ENCODE data around the gene C1orf52. TPM values are rescaled to one million over a fixed set of nuclear protein-coding genes. Genes with fewer than 3 reads are reported as not detected.
A peak's percentile ranks its signal among the peaks of the same experiment; 100 is the strongest.

C1orf52 gene
- total and polyA plus RNA-seq, 9 of the 15 experiments (the other 6 are each of a cell fraction or from before 2014, with no cell fraction given), result 17.0 to 38.5 (median 33.0) TPM

DNA sequence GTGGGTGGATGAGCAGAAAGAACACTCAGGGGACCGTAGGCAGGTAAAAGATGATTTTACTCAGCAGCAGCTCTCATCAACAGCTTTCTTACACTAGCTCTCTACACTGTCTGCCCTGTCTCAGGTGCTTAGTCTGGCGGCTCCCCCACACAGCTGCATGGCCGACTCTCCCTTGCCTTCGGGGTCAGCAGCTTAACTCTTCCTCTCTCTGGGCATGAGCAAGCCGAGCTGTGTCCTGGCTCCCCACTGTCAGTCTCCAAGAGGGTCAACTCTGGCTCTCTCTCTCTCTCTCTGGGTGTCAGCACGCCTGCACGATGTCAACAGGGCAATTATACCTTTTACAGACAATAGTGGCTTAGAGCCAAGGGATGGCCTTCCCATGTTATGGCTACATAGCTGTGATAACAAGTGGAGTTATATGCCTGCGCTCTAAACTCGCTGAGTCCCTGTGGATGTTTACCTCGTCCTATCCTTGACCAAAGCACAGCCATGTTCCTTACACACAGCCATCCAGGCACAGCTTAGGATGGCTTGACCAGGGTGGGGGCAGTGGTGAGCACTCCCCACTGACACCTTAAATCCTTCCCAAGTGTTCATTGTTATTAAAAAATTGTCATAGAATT lies 20.1 kb upstream of the C1orf52 start (continued):
- no peak for TF ChIP-seq IRF1 (CRISPR knock-in tag; IDR thresholded peaks at IDR 0.05; ENCODE audit: borderline replicate concordance)
- TF ChIP-seq CCNT2 (IDR thresholded peaks at IDR 0.05; ENCODE audit: borderline replicate concordance, extremely low read depth, insufficient read length, low read depth, low read length), result no peak
- no peak for TF ChIP-seq HNRNPH1 (optimal IDR thresholded peaks at IDR 0.05; ENCODE audit: low read depth, low read length)
- TF ChIP-seq MXI1 (IDR thresholded peaks at IDR 0.05; ENCODE audit: low read depth, low read length), result no peak
- no peak for TF ChIP-seq ZNF75A (CRISPR knock-in tag; IDR thresholded peaks at IDR 0.05)
- TF ChIP-seq ZNF79 (CRISPR knock-in tag; IDR thresholded peaks at IDR 0.05; ENCODE audit: low read depth), result peak; percentile 82
- no peak for TF ChIP-seq ZNF146 (CRISPR knock-in tag; IDR thresholded peaks at IDR 0.05; ENCODE audit: unreplicated experiment)
- no peak for TF ChIP-seq GATAD2A (IDR thresholded peaks at IDR 0.05)
- no peak for TF ChIP-seq HNRNPUL1 (IDR thresholded peaks at IDR 0.05; ENCODE audit: low read length)
- peak; percentile 84 for TF ChIP-seq DDX20 (tag; IDR thresholded peaks at IDR 0.05; ENCODE audit: low read depth)
- no peak for TF ChIP-seq ZNF655 (CRISPR knock-in tag; IDR thresholded peaks at IDR 0.05)
- TF ChIP-seq HMG20A (CRISPR knock-in tag; conservative IDR thresholded peaks at IDR 0.05), result no peak
- peak in 1 of 2 experiments; percentile 39; a peak in 1 of 4 replicates for TF ChIP-seq MAZ (CRISPR knock-in tag; conservative IDR thresholded peaks at IDR 0.05 in 1 of 2, IDR thresholded peaks at IDR 0.05 in 1 of 2)
- TF ChIP-seq ZNF311 (CRISPR knock-in tag; IDR thresholded peaks at IDR 0.05), result peak; percentile 90
- TF ChIP-seq STAT5B (CRISPR knock-in tag; IDR thresholded peaks at IDR 0.05), result no peak; the same call in 1 of the 2 replicates
- TF ChIP-seq, protein P1, sequence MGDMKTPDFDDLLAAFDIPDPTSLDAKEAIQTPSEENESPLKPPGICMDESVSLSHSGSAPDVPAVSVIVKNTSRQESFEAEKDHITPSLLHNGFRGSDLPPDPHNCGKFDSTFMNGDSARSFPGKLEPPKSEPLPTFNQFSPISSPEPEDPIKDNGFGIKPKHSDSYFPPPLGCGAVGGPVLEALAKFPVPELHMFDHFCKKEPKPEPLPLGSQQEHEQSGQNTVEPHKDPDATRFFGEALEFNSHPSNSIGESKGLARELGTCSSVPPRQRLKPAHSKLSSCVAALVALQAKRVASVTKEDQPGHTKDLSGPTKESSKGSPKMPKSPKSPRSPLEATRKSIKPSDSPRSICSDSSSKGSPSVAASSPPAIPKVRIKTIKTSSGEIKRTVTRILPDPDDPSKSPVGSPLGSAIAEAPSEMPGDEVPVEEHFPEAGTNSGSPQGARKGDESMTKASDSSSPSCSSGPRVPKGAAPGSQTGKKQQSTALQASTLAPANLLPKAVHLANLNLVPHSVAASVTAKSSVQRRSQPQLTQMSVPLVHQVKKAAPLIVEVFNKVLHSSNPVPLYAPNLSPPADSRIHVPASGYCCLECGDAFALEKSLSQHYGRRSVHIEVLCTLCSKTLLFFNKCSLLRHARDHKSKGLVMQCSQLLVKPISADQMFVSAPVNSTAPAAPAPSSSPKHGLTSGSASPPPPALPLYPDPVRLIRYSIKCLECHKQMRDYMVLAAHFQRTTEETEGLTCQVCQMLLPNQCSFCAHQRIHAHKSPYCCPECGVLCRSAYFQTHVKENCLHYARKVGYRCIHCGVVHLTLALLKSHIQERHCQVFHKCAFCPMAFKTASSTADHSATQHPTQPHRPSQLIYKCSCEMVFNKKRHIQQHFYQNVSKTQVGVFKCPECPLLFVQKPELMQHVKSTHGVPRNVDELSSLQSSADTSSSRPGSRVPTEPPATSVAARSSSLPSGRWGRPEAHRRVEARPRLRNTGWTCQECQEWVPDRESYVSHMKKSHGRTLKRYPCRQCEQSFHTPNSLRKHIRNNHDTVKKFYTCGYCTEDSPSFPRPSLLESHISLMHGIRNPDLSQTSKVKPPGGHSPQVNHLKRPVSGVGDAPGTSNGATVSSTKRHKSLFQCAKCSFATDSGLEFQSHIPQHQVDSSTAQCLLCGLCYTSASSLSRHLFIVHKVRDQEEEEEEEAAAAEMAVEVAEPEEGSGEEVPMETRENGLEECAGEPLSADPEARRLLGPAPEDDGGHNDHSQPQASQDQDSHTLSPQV (IDR thresholded peaks at IDR 0.05), result peak; percentile 98
- TF ChIP-seq, protein P2, sequence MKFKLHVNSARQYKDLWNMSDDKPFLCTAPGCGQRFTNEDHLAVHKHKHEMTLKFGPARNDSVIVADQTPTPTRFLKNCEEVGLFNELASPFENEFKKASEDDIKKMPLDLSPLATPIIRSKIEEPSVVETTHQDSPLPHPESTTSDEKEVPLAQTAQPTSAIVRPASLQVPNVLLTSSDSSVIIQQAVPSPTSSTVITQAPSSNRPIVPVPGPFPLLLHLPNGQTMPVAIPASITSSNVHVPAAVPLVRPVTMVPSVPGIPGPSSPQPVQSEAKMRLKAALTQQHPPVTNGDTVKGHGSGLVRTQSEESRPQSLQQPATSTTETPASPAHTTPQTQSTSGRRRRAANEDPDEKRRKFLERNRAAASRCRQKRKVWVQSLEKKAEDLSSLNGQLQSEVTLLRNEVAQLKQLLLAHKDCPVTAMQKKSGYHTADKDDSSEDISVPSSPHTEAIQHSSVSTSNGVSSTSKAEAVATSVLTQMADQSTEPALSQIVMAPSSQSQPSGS (CRISPR knock-in tag; IDR thresholded peaks at IDR 0.05), result no peak
- TF ChIP-seq IRF2 (CRISPR knock-in tag; IDR thresholded peaks at IDR 0.05), result no peak
- TF ChIP-seq ILK (tag; IDR thresholded peaks at IDR 0.05; ENCODE audit: borderline replicate concordance, low read depth), result no peak
- no peak for TF ChIP-seq ZNF174 (CRISPR knock-in tag; IDR thresholded peaks at IDR 0.05)
- TF ChIP-seq FUS (optimal IDR thresholded peaks at IDR 0.05; ENCODE audit: low read depth, low read length), result no peak
- no peak for TF ChIP-seq FOXJ2 (tag; IDR thresholded peaks at IDR 0.05)
